ENCODE data around the gene ZNF750.

The ZNF750 gene

GRCh38 chr17:82839617-82840292, at the start of gene ZNF750:
ZNF750 (minus strand) TSS chr17:82840022; CDS start chr17:82832454, 7,568 bp downstream.
- Histone ChIP-seq H3K27ac (peak within 1 kb of the TSS; percentile 28 to 90 (median 78)), H3K4me3 (peak within 1 kb of the TSS; percentile 19 to 43 (median 22))

GRCh38 chr17:82888583-82889495, 49.0 kb upstream of the ZNF750 start:
- Histone ChIP-seq H3K4me3 (no peak overlapping the region), H3K27ac (peak overlapping the region in 15 of 21 experiments; percentile 6 to 77 (median 62))

DNA sequence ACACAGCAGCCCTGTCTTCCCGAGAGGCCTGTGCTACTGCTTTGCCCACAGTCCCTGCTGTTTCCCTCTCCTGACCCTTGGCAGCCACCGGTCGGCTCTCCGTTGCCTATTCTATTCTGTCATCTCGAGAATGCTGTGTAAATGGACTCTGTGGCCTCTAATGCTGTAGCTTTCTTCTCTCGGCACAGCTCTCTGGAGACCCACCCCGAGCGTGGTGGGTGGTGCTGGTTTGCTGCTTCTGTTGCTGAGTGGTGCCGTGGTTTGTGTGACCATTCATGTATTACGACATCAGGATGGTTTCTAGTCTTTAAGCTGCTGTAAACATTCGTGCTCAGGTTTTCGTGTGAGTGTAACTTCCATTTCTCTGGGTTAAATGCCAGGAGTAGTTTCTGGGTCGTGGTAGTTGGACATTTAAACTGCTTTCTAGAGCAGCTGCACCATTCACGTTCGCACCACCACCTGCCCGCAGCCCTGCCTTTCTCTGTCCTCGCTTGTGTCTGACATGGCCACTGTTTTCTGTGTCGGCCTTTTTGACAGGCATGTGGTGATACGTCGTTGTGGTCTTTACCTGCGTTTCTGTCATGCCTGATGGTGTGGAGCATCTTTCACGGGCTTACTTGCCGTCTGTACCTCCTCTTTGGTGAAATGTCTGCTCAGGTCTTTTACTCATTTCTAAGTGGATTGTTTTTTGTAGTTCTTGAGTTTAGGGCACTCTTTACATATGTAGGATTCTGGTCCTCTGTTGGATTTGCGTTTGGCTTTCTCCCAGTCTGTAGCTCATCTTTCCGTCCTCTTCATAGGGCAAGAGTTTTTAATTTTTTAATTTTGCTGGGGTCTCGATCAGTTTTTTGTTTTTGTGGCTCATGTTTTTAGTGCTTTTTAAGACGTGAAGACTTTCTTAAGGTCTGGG, 47.7 kb upstream of the ZNF750 start:
- no peak overlapping the region for H3K27ac ChIP-seq
- no peak overlapping the region for H3K4me3 ChIP-seq

DNA sequence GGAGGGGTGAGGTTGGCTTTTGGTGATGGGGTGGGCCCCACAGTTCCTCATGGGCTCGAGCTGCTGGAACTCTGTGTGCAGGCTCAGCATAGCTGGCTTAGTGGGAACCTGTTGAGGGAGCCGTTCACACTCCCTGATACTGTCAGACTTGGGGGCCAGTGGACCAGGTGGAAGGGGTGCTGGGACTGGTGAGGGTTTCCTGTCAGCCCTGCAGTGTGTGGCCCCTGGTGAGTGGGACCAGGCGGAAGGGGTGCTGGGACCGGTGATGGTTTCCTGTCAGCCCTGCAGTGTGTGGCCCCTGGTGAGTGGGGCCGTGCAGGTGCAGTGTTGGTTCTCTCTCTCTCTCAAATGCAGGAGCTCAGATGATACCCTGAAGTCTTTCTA, 45.1 kb upstream of the ZNF750 start:
- Histone ChIP-seq H3K27ac (peak overlapping the region in 18 of 21 experiments; percentile 1 to 87 (median 32)), H3K4me3 (no peak overlapping the region)

- Histone ChIP-seq H3K4me3 (no peak overlapping the region), H3K27ac (peak overlapping the region in 16 of 21 experiments; percentile 4 to 87 (median 32))
Observed at GRCh38 chr17:82884341-82884969, 44.6 kb upstream of the ZNF750 start.

DNA sequence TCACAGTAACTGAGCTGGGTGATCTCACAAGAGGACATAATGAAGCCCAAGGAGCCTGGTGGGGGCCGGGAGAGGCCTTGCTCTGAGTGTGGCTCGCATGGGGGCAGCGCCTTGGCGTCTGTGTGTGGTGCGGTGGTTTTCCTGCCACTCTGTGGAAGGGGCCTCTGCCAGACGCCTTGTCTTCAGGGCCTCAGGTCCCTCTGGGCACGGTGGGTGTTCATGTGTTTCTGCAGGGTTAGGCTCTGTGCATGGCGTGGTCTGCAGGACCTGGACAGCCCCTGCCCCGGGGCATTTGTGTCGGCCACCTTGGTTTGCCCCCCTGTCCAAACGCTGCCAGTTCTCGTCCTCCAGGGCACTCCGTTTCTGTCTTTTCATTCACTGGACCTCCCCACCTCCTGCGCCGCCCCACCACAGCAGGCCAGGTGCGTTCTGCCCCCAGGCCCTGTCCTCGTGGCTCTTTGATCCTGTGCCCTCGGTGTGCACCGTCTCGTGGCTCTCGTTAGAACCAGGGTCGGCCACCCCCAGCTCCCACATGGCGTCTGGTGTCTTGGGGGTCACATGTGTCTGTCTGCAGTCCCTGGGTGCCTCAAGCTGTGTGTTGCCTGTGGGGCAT, 43.7 kb upstream of the ZNF750 start:
- peak overlapping the region in 10 of 21 experiments; percentile 22 to 87 (median 64) for H3K27ac ChIP-seq

DNA sequence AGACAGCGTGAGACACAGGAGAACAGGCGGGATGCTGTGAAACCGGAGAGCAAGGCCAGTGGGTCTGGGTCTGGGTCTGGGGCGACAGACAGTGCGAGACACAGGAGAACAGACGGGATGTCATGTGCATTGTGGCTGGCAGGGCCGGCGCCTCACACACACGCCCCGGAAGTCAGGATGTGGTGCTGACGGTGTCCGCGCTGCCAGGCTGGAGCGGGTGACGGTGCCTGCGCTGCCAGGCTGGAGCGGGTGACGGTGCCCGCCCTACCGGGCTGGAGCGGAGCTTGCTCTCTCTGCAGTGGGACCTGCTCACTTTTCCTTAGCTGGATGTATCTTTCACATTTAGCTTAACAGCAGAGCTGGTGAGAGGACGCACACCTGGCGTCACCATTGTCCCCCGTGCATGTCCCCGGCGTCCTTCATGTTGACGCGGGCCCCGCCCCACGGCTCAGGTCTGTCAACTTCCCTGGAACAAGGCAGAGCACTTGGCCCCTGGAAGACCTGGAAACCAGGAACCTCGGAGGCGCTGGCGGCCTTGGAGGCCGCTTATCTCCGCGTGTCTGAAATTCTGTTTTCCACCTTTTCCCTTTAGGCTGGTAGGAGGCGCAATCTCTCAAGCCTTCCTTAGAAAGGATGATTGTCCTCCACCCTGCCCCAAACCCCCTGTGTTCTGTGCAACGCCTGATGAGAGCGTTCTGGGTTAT, 43.0 kb upstream of the ZNF750 start:
- Histone ChIP-seq H3K27ac (peak overlapping the region in 17 of 21 experiments; percentile 48 to 87 (median 67)), H3K4me3 (no peak overlapping the region)

More for the DNA sequence above, 43.7 kb upstream of the ZNF750 start:
- no peak overlapping the region for H3K4me3 ChIP-seq

- peak overlapping the region in 20 of 21 experiments; percentile 35 to 87 (median 66) for H3K27ac ChIP-seq
- no peak overlapping the region for H3K4me3 ChIP-seq
Observed at GRCh38 chr17:82881900-82882714, 42.3 kb upstream of the ZNF750 start.

- H3K27ac ChIP-seq = peak overlapping the region in 14 of 21 experiments; percentile 7 to 87 (median 69)
Observed at GRCh38 chr17:82881324-82881823, 41.6 kb upstream of the ZNF750 start.

GRCh38 chr17:82880620-82881323, 41.0 kb upstream of the ZNF750 start:
- peak overlapping the region in 7 of 21 experiments; percentile 6 to 87 (median 80) for H3K27ac ChIP-seq
- no peak overlapping the region for H3K4me3 ChIP-seq

More at GRCh38 chr17:82881324-82881823, 41.6 kb upstream of the ZNF750 start:
- no peak overlapping the region for H3K4me3 ChIP-seq

DNA sequence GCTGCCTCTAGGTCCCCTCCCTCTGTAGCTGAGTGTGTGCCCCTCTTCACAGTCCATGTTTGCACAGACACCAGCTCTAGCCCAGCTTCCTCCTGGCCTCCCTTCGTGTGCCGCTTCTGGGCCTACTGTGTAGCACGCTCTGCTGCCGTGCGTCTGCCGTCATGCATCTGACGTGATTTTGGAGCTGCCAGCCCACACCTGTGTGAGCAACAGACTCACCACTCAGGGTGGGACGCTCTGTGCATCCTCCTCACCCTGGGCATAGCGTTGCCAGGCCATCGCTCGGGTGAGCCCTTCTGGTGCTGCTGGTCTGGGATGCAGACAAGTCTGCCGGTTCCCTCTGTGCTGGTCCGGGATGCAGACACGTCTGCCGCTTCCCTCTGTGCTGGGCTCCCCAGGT, 39.4 kb upstream of the ZNF750 start:
- peak overlapping the region in 1 of 21 experiments; percentile 1 for H3K27ac ChIP-seq
- H3K4me3 ChIP-seq = no peak overlapping the region

GRCh38 chr17:82878527-82878926, 38.7 kb upstream of the ZNF750 start:
- Histone ChIP-seq H3K27ac (peak overlapping the region in 1 of 21 experiments; percentile 29), H3K4me3 (no peak overlapping the region)

DNA sequence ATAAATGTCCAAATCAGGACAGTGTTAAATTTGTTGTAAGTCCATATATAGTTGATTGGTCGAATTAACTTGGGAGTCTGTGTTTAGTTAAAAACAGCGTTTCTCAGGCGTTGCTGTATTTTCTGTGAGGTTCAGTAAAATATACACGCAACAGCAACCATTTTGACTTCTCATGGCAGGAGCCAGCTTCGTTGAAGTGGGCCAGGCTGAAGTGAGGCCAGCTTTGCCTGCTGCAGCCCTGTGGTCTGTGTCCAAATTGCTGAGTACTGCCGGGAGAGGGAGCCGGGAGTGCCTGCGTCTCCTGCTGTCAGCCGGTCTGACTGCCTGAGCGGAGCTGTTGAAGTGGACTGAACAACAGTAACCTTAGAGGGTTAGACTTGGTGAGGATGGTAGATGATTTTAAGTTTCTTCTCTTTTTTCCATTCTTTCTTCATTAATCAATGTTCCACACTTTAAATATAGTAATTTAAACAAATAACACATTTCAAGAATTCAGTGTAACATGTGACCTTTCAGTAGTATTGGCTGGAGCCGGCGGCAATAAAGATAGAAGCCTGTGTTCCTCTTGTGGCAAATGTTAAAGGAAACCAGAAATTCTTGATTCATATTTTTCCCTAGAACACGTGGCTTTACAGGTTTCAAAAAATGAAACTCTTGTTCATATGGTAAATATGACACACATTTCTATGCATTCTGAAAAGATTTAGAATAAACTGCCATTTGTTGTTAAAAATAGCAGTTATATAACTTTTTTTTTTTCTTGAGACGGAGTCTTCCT, 37.0 kb upstream of the ZNF750 start:
- H3K27ac ChIP-seq = peak overlapping the region; percentile 14 to 91 (median 79)
- no peak overlapping the region for H3K4me3 ChIP-seq

DNA sequence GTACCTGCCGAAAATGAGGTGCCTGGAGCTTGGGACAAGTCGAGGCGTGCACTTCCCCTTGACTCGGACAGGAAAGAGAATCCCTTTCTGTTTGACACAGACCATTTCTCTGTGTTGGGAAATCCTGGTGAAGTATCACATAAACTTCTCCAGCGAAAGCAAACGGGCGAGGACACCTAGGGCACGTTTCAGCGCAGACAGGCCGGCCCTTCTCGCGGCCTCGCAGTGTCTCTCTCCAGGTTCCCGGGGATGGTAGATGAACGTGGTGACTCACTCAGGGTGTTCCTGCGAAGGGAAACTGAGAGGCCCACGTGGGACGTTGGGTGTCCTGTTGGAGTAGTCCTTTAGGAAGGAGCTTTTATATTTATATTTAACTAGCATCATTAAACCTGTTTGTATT, 36.3 kb upstream of the ZNF750 start:
- Histone ChIP-seq H3K4me3 (no peak overlapping the region), H3K27ac (peak overlapping the region in 20 of 21 experiments; percentile 45 to 91 (median 81))

DNA sequence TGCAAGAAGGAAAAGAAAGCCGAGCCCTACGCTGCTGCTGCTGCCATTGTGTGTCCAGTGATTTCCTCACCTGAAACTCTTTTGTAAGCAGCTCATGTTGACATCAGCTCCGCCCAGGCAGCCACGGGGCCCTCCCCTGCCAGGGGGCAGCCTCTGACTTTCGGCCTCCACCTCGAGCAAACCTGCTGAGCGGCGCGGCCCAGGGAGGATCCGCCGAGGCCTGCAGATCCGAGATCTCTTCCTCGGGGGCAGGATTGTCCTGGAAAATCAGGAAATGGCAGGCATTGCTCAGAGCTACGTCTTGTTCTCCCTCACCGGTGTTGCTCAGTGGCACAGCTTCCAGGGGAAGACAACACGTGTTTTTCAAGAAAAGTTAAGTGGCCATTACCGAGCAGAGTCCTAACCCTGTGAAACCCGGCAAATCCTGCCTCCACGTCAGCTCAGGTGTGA, 35.6 kb upstream of the ZNF750 start:
- peak overlapping the region in 20 of 21 experiments; percentile 63 to 91 (median 82) for H3K27ac ChIP-seq
- H3K4me3 ChIP-seq = no peak overlapping the region

Data from skin epidermis (tissue), 12 donors.